Tibial nerve (tissue), 4 donors: ENCODE measurements around the gene UVSSA.
"Not testable (repeated sequence)": the region's sequence is repeated elsewhere in the genome, so short reads cannot be mapped to it uniquely, and the experiment has no call there.

ENCODE experiments used
- CTCF ChIP-seq, 5 experiments: fragments of 200-600 bp in 3 of 5; fragments of 450-650 bp in 2 of 5; sonication (generic) in 3 of 5; IDR thresholded peaks; one replicate each; pipeline ENCODE4 v1.5.1; 2016 to 2019; ENCODE audit warnings: antibody characterized with exemption in 5 of 5, mild to moderate bottlenecking in 3 of 5, moderate library complexity in 2 of 5
- EP300 ChIP-seq, 2 donors: sonication (generic); formaldehyde crosslinking; IDR thresholded peaks; one replicate each; pipeline ENCODE4 v1.6.1; 2017; ENCODE audit warnings: antibody characterized with exemption in 2 of 2, mild to moderate bottlenecking in 1 of 2

GRCh38 chr4:1372576-1372975 is 25.6 kb downstream of the UVSSA start:
- not testable (repeated sequence) for TF ChIP-seq CTCF, EP300 (IDR thresholded peaks at IDR 0.05)
